Nephron (organoid): ENCODE results near the gene SUGT1.
"Not testable (repeated sequence)": the region's sequence is repeated elsewhere in the genome, so short reads cannot be mapped to it uniquely, and the experiment has no call there.

Experiments
- H3K27ac Mint-ChIP-seq, 3 experiments: 2 replicates each; pipeline ENCODE4 v1.8.0; 2020; ENCODE audit warnings: mixed read lengths in 3 of 3, mild to moderate bottlenecking in 2 of 3, moderate library complexity in 1 of 3
- H3K27me3 Mint-ChIP-seq: 2 replicates; pipeline ENCODE4 v1.8.0; 2021; ENCODE audit warnings: low read depth, mild to moderate bottlenecking, moderate library complexity, mixed read lengths
- H3K36me3 Mint-ChIP-seq: 2 replicates; pipeline ENCODE4 v1.8.0; 2020; ENCODE audit warnings: low read depth, mixed read lengths
- H3K4me1 Mint-ChIP-seq: 2 replicates; pipeline ENCODE4 v1.8.0; 2020; ENCODE audit warnings: mixed read lengths
- H3K4me3 Mint-ChIP-seq, 3 experiments: 2 replicates each; pipeline ENCODE4 v1.8.0; 2020; ENCODE audit warnings: mild to moderate bottlenecking in 3 of 3, mixed read lengths in 3 of 3, moderate library complexity in 2 of 3
- H3K9me3 Mint-ChIP-seq: 2 replicates; pipeline ENCODE4 v1.8.0; 2020; ENCODE audit warnings: mixed read lengths
- CTCF ChIP-seq, 3 experiments: fragments of 200-600 bp; sonication (generic); IDR thresholded peaks; one replicate each; pipeline ENCODE4 v1.5.0; 2021; ENCODE audit warnings: antibody characterized with exemption in 3 of 3; ENCODE audit not compliant: unreplicated experiment in 3 of 3

The SUGT1 gene

GRCh38 chr13:52652196-52652979 lies at the start of gene SUGT1:
TSS of gene SUGT1 (plus strand) at chr13:52652836. CDS start at chr13:52652921, 85 bp downstream.
- no peak within 1 kb of the TSS for H3K27ac Mint-ChIP-seq
- H3K36me3 Mint-ChIP-seq, result peaks cover 21% of the 10 kb centered on the region
- peaks cover 9% of the 10 kb centered on the region for H3K4me1 Mint-ChIP-seq
- H3K9me3 Mint-ChIP-seq, result no peaks in the 10 kb centered on the region
- H3K4me3 Mint-ChIP-seq, result no peak within 1 kb of the TSS
- no peaks in the 10 kb centered on the region for H3K27me3 Mint-ChIP-seq
- peak; percentile 74 to 86 (median 85) for TF ChIP-seq CTCF (IDR thresholded peaks at IDR 0.05; ENCODE audit: unreplicated experiment in 3 of 3)

- H3K27ac Mint-ChIP-seq, H3K9me3 Mint-ChIP-seq, H3K27me3 Mint-ChIP-seq, H3K36me3 Mint-ChIP-seq: not testable (repeated sequence)
- peak overlapping the region in 2 of 3 experiments; percentile 22 to 58 for H3K4me3 Mint-ChIP-seq
- peaks cover 24% of the 10 kb centered on the region for H3K4me1 Mint-ChIP-seq
These were observed 49.3 kb upstream of the SUGT1 start for GRCh38 chr13:52603316-52603715.

- not testable (repeated sequence) for H3K4me3 Mint-ChIP-seq, H3K4me1 Mint-ChIP-seq, H3K9me3 Mint-ChIP-seq, H3K27ac Mint-ChIP-seq, H3K27me3 Mint-ChIP-seq, H3K36me3 Mint-ChIP-seq
These were observed 46.5 kb upstream of the SUGT1 start for GRCh38 chr13:52606126-52606525.

- not testable (repeated sequence) for H3K27me3 Mint-ChIP-seq, H3K4me3 Mint-ChIP-seq
These were observed 45.8 kb upstream of the SUGT1 start for GRCh38 chr13:52606795-52607194.

GRCh38 chr13:52608184-52608583 lies 44.5 kb upstream of the SUGT1 start:
- not testable (repeated sequence) for H3K4me3 Mint-ChIP-seq, H3K4me1 Mint-ChIP-seq, H3K9me3 Mint-ChIP-seq, H3K27me3 Mint-ChIP-seq, H3K36me3 Mint-ChIP-seq
- peak overlapping the region in 2 of 3 experiments; percentile 44 to 66 for H3K27ac Mint-ChIP-seq

More at GRCh38 chr13:52606795-52607194, 45.8 kb upstream of the SUGT1 start:
- not testable (repeated sequence) for H3K4me1 Mint-ChIP-seq, H3K9me3 Mint-ChIP-seq, H3K27ac Mint-ChIP-seq, H3K36me3 Mint-ChIP-seq

GRCh38 chr13:52609013-52609606 lies 43.5 kb upstream of the SUGT1 start:
- H3K27me3 Mint-ChIP-seq, H3K4me1 Mint-ChIP-seq, H3K36me3 Mint-ChIP-seq, H3K9me3 Mint-ChIP-seq, H3K4me3 Mint-ChIP-seq: not testable (repeated sequence)
- TF ChIP-seq CTCF (IDR thresholded peaks at IDR 0.05; ENCODE audit: unreplicated experiment in 3 of 3), result peak; percentile 34 to 47 (median 45)
- H3K27ac Mint-ChIP-seq, result peak overlapping the region in 1 of 3 experiments; percentile 47

GRCh38 chr13:52610158-52610557 lies 42.5 kb upstream of the SUGT1 start:
- not testable (repeated sequence) for H3K9me3 Mint-ChIP-seq, H3K4me1 Mint-ChIP-seq, H3K27ac Mint-ChIP-seq, H3K27me3 Mint-ChIP-seq, H3K36me3 Mint-ChIP-seq, H3K4me3 Mint-ChIP-seq

GRCh38 chr13:52615134-52615801 lies 37.4 kb upstream of the SUGT1 start:
- no peak for TF ChIP-seq CTCF (IDR thresholded peaks at IDR 0.05; ENCODE audit: unreplicated experiment in 3 of 3)
- H3K4me1 Mint-ChIP-seq, result peaks cover 11% of the 10 kb centered on the region
- H3K27me3 Mint-ChIP-seq, result no peaks in the 10 kb centered on the region
- H3K36me3 Mint-ChIP-seq, result peaks cover 13% of the 10 kb centered on the region
- peak overlapping the region in 1 of 3 experiments; percentile 81 for H3K27ac Mint-ChIP-seq
- peak overlapping the region; percentile 61 to 73 (median 65) for H3K4me3 Mint-ChIP-seq
- H3K9me3 Mint-ChIP-seq, result peaks cover 2% of the 10 kb centered on the region
